Muscle layer of duodenum (tissue), 2 donors: ENCODE measurements around the gene UNC13A.
A peak's percentile ranks its signal among the peaks of the same experiment; 100 is the strongest.

Source experiments
- H3K27ac ChIP-seq: one replicate; pipeline ENCODE4 v1.7.0; 2013; ENCODE audit warnings: mild to moderate bottlenecking, low read length
- H3K27me3 ChIP-seq: one replicate; pipeline ENCODE4 v1.7.0; 2013; ENCODE audit warnings: low read depth, mild to moderate bottlenecking, control low read depth, low read length
- H3K36me3 ChIP-seq, 2 donors: one replicate each; pipeline ENCODE4 v1.7.0; 2013; ENCODE audit warnings: low read length in 2 of 2, control low read depth in 1 of 2, mild to moderate bottlenecking in 1 of 2; ENCODE audit not compliant: insufficient read depth in 2 of 2, control insufficient read depth in 1 of 2
- H3K4me1 ChIP-seq, 2 donors: one replicate each; pipeline ENCODE4 v1.7.0; 2013; ENCODE audit warnings: low read length in 2 of 2, mild to moderate bottlenecking in 2 of 2, control low read depth in 1 of 2, moderate library complexity in 1 of 2; ENCODE audit not compliant: insufficient read depth in 2 of 2, control insufficient read depth in 1 of 2
- H3K4me3 ChIP-seq, 2 donors: one replicate each; pipeline ENCODE4 v1.7.0; 2013; ENCODE audit warnings: low read length in 2 of 2, low read depth in 1 of 2, mild to moderate bottlenecking in 1 of 2
- H3K9me3 ChIP-seq, 2 donors: one replicate each; pipeline ENCODE4 v1.7.0; 2013; ENCODE audit warnings: low read length in 2 of 2, control low read depth in 1 of 2, mild to moderate bottlenecking in 1 of 2; ENCODE audit not compliant: control insufficient read depth in 1 of 2
- donor health status: healthy.

The UNC13A gene

GRCh38 chr19:17722655-17723240 is 34.6 kb upstream of the UNC13A start:
- Histone ChIP-seq H3K27me3 (no peaks in the 10 kb centered on the region), H3K36me3 (peaks cover 18 to 41% of the 10 kb centered on the region in 2 donors), H3K9me3 (no peaks in the 10 kb centered on the region), H3K4me1 (peaks cover 13 to 31% of the 10 kb centered on the region in 2 donors), H3K4me3 (no peak overlapping the region), H3K27ac (no peak overlapping the region)

GRCh38 chr19:17721821-17722220 is 33.7 kb upstream of the UNC13A start:
- Histone ChIP-seq H3K4me3 (no peak overlapping the region), H3K9me3 (no peaks in the 10 kb centered on the region), H3K27ac (no peak overlapping the region), H3K27me3 (no peaks in the 10 kb centered on the region), H3K4me1 (peaks cover 19 to 38% of the 10 kb centered on the region in 2 donors), H3K36me3 (peaks cover 13 to 31% of the 10 kb centered on the region in 2 donors)

GRCh38 chr19:17721111-17721628 is 33.0 kb upstream of the UNC13A start:
- Histone ChIP-seq H3K36me3 (peaks cover 13 to 25% of the 10 kb centered on the region in 2 donors), H3K4me3 (peak overlapping the region; percentile 85 to 98), H3K27me3 (no peaks in the 10 kb centered on the region), H3K4me1 (peaks cover 19 to 38% of the 10 kb centered on the region in 2 donors), H3K27ac (no peak overlapping the region), H3K9me3 (no peaks in the 10 kb centered on the region)

GRCh38 chr19:17720440-17720839 is 32.3 kb upstream of the UNC13A start:
- peak overlapping the region; percentile 85 to 98 for H3K4me3 ChIP-seq
- H3K4me1 ChIP-seq = peaks cover 19 to 38% of the 10 kb centered on the region in 2 donors
- no peaks in the 10 kb centered on the region for H3K27me3 ChIP-seq
- H3K36me3 ChIP-seq = peaks cover 12 to 18% of the 10 kb centered on the region in 2 donors
- no peaks in the 10 kb centered on the region for H3K9me3 ChIP-seq
- peak overlapping the region; percentile 23 for H3K27ac ChIP-seq

GRCh38 chr19:17719730-17720400 is 31.7 kb upstream of the UNC13A start:
- Histone ChIP-seq H3K9me3 (no peaks in the 10 kb centered on the region), H3K36me3 (peaks cover 7 to 12% of the 10 kb centered on the region in 2 donors), H3K4me1 (peaks cover 19 to 38% of the 10 kb centered on the region in 2 donors), H3K27ac (peak overlapping the region; percentile 23), H3K4me3 (peak overlapping the region; percentile 85 to 98), H3K27me3 (no peaks in the 10 kb centered on the region)

- Histone ChIP-seq H3K4me3 (peak within 1 kb of the TSS; percentile 85 to 98), H3K9me3 (no peaks in the 10 kb centered on the region), H3K36me3 (peaks cover under 1 to 4% of the 10 kb centered on the region in 2 donors), H3K27me3 (no peaks in the 10 kb centered on the region), H3K4me1 (peaks cover 19 to 38% of the 10 kb centered on the region in 2 donors), H3K27ac (peak within 1 kb of the TSS; percentile 23)
Measured at GRCh38 chr19:17718947-17719711, 31.0 kb upstream of the UNC13A start, which contains the start of gene MAP1S. TSS of gene MAP1S (plus strand) at chr19:17719480. CDS start at chr19:17719503, 23 bp downstream.

GRCh38 chr19:17718550-17718946 is 30.4 kb upstream of the UNC13A start:
- Histone ChIP-seq H3K27ac (no peak overlapping the region), H3K36me3 (no peaks in the 10 kb centered on the region), H3K27me3 (no peaks in the 10 kb centered on the region), H3K9me3 (no peaks in the 10 kb centered on the region), H3K4me3 (peak overlapping the region in 1 of 2 donors; percentile 13), H3K4me1 (peaks cover 19 to 38% of the 10 kb centered on the region in 2 donors)

- no peak overlapping the region for H3K4me3 ChIP-seq
- H3K27me3 ChIP-seq = no peaks in the 10 kb centered on the region
- no peaks in the 10 kb centered on the region for H3K36me3 ChIP-seq
- H3K27ac ChIP-seq = no peak overlapping the region
- no peaks in the 10 kb centered on the region for H3K9me3 ChIP-seq
- H3K4me1 ChIP-seq = peaks cover 19 to 31% of the 10 kb centered on the region in 2 donors
Measured at GRCh38 chr19:17716309-17716929, 28.3 kb upstream of the UNC13A start.

- Histone ChIP-seq H3K9me3 (no peaks in the 10 kb centered on the region), H3K36me3 (no peaks in the 10 kb centered on the region), H3K4me3 (no peak overlapping the region), H3K4me1 (no peaks in the 10 kb centered on the region), H3K27ac (no peak overlapping the region), H3K27me3 (no peaks in the 10 kb centered on the region)
Measured at GRCh38 chr19:17711851-17712250, 23.7 kb upstream of the UNC13A start.

- H3K27ac ChIP-seq = no peak overlapping the region
- no peaks in the 10 kb centered on the region for H3K27me3 ChIP-seq
- H3K36me3 ChIP-seq = no peaks in the 10 kb centered on the region
- H3K4me3 ChIP-seq = no peak overlapping the region
- no peaks in the 10 kb centered on the region for H3K9me3 ChIP-seq
- no peaks in the 10 kb centered on the region for H3K4me1 ChIP-seq
Measured at GRCh38 chr19:17706750-17707181, 18.6 kb upstream of the UNC13A start.
